Suprapubic skin (tissue), 4 donors: ENCODE results near the gene TIMP1. TPM values are rescaled to one million over a fixed set of nuclear protein-coding genes. Genes with fewer than 3 reads are reported as not detected.

Source experiments
- DNase-seq, 2 donors: peaks; one replicate each; pipeline ENCODE4 v3.0.0-alpha.2; 2019; ENCODE audit warnings: low spot score in 2 of 2
- H3K27ac ChIP-seq: fragments of 200-600 bp; sonication (generic); one replicate; pipeline ENCODE4 v1.5.1; 2019
- H3K27me3 ChIP-seq: fragments of 200-600 bp; sonication (generic); one replicate; pipeline ENCODE4 v1.5.1; 2019
- H3K36me3 ChIP-seq: fragments of 200-600 bp; sonication (generic); one replicate; pipeline ENCODE4 v1.5.1; 2019
- H3K4me1 ChIP-seq: fragments of 200-600 bp; sonication (generic); one replicate; pipeline ENCODE4 v1.5.1; 2019
- H3K4me3 ChIP-seq: fragments of 200-600 bp; sonication (generic); one replicate; pipeline ENCODE4 v1.5.1; 2019; ENCODE audit warnings: mild to moderate bottlenecking
- H3K9me3 ChIP-seq: fragments of 200-600 bp; sonication (generic); one replicate; pipeline ENCODE4 v1.5.1; 2019
- CTCF ChIP-seq, 2 donors: fragments of 200-600 bp in 1 of 2; fragments of 450-650 bp in 1 of 2; sonication (generic) in 1 of 2; IDR thresholded peaks; one replicate each; pipeline ENCODE4 v1.5.1; 2016 to 2019; ENCODE audit warnings: antibody characterized with exemption in 2 of 2, mild to moderate bottlenecking in 1 of 2, moderate library complexity in 1 of 2
- EP300 ChIP-seq: sonication (generic); formaldehyde crosslinking; IDR thresholded peaks from one replicate; pipeline ENCODE4 v1.6.1; 2017; ENCODE audit warnings: antibody characterized with exemption
- POLR2A ChIP-seq, 2 donors: fragments of 450-650 bp; IDR thresholded peaks; one replicate each; pipeline ENCODE4 v1.6.1; 2017; ENCODE audit warnings: antibody characterized with exemption in 2 of 2, mild to moderate bottlenecking in 2 of 2, moderate library complexity in 2 of 2
- POLR2AphosphoS5 ChIP-seq, 3 donors: sonication (generic); formaldehyde crosslinking; IDR thresholded peaks; one replicate each; pipeline ENCODE4 v1.6.1; 2017; ENCODE audit warnings: antibody characterized with exemption in 3 of 3
- WGBS: methylation state at CpG from one replicate; pipeline ENCODE4 v1.1.5; 2018; 5-methylcytosine and 5-hydroxymethylcytosine counted together
- total RNA-seq, 4 donors: library from RNA; depleted of rRNA; stranded (reverse); fragments of >200 nt; gene quantifications; one replicate each; pipeline ENCODE4 v1.1.0, GENCODE V29; 2016

The TIMP1 gene
- total RNA-seq, result 10 to 100 TPM; 37.7 to 94.2 (median 69.2) TPM

GRCh38 chrX:47581731-47582647 lies at the start of gene TIMP1:
Gene TIMP1, plus strand, starts transcription at chrX:47582436. Its CDS starts 980 bp downstream, at chrX:47583416.
- peaks cover 11% of the 10 kb centered on the region for H3K4me1 ChIP-seq
- DNase-seq, result peak; percentile 91 to 93
- TF ChIP-seq CTCF (IDR thresholded peaks at IDR 0.05) (no peak), POLR2A (IDR thresholded peaks at IDR 0.05) (peak in 1 of 2 donors; percentile 51), POLR2AphosphoS5 (IDR thresholded peaks at IDR 0.05) (peak in 1 of 3 donors; percentile 22)
- no peaks in the 10 kb centered on the region for H3K9me3 ChIP-seq
- peak within 1 kb of the TSS; percentile 50 for H3K4me3 ChIP-seq
- no peaks in the 10 kb centered on the region for H3K36me3 ChIP-seq
- peak within 1 kb of the TSS; percentile 75 for H3K27ac ChIP-seq
- 31% methylated on average over 18 of the region's 28 CpGs for WGBS
- no peaks in the 10 kb centered on the region for H3K27me3 ChIP-seq

- no peak overlapping the region for H3K27ac ChIP-seq
Measured at GRCh38 chrX:47539860-47540259, 42.4 kb upstream of the TIMP1 start.

GRCh38 chrX:47540754-47541538 lies 41.3 kb upstream of the TIMP1 start:
- WGBS, result 34% methylated on average over 15 of the region's 15 CpGs
- TF ChIP-seq POLR2AphosphoS5 (IDR thresholded peaks at IDR 0.05), result no peak
- TF ChIP-seq CTCF (IDR thresholded peaks at IDR 0.05), result peak; percentile 35 to 53
- no peaks in the 10 kb centered on the region for H3K36me3 ChIP-seq
- no peaks in the 10 kb centered on the region for H3K27me3 ChIP-seq
- no peaks in the 10 kb centered on the region for H3K9me3 ChIP-seq
- no peak overlapping the region for H3K4me3 ChIP-seq
- no peak overlapping the region for H3K27ac ChIP-seq
- peaks cover 10% of the 10 kb centered on the region for H3K4me1 ChIP-seq
- DNase-seq, result peak in 1 of 2 donors; percentile 78

More at GRCh38 chrX:47539860-47540259, 42.4 kb upstream of the TIMP1 start:
- Histone ChIP-seq H3K27me3 (no peaks in the 10 kb centered on the region), H3K4me1 (peaks cover 10% of the 10 kb centered on the region), H3K4me3 (no peak overlapping the region), H3K36me3 (no peaks in the 10 kb centered on the region), H3K9me3 (no peaks in the 10 kb centered on the region)
- TF ChIP-seq POLR2AphosphoS5 (IDR thresholded peaks at IDR 0.05), result no peak
- TF ChIP-seq EP300, result no peak
- TF ChIP-seq POLR2A (IDR thresholded peaks at IDR 0.05), result no peak
- no peak for TF ChIP-seq CTCF (IDR thresholded peaks at IDR 0.05)
- DNase-seq, result no peak

GRCh38 chrX:47543496-47543895 lies 38.7 kb upstream of the TIMP1 start:
- DNase-seq, result no peak
- no peaks in the 10 kb centered on the region for H3K27me3 ChIP-seq
- H3K9me3 ChIP-seq, result no peaks in the 10 kb centered on the region
- H3K36me3 ChIP-seq, result no peaks in the 10 kb centered on the region
- no peak for TF ChIP-seq CTCF (IDR thresholded peaks at IDR 0.05)
- no peak for TF ChIP-seq POLR2AphosphoS5 (IDR thresholded peaks at IDR 0.05)
- H3K4me3 ChIP-seq, result no peak overlapping the region
- WGBS, result 90% methylated on average over 5 of the region's 5 CpGs
- no peak overlapping the region for H3K27ac ChIP-seq
- peaks cover 10% of the 10 kb centered on the region for H3K4me1 ChIP-seq

GRCh38 chrX:47556045-47556623 lies 26.1 kb upstream of the TIMP1 start:
- 37% methylated on average over 20 of the region's 20 CpGs for WGBS
- Histone ChIP-seq H3K4me1 (peaks cover 3% of the 10 kb centered on the region), H3K27me3 (no peaks in the 10 kb centered on the region), H3K9me3 (no peaks in the 10 kb centered on the region), H3K36me3 (no peaks in the 10 kb centered on the region), H3K4me3 (peak overlapping the region; percentile 51), H3K27ac (peak overlapping the region; percentile 86)
- DNase-seq, result peak; percentile 93 to 94
- TF ChIP-seq POLR2AphosphoS5 (IDR thresholded peaks at IDR 0.05) (no peak), POLR2A (IDR thresholded peaks at IDR 0.05) (peak in 1 of 2 donors; percentile 34), EP300 (no peak)
